ENCODE data around the gene CACNA1B.

GRCh38 chr9:138046641-138047301 is 169.2 kb downstream of the CACNA1B start:
- TF ChIP-seq CTCF (conservative IDR thresholded peaks at IDR 0.05 in 1 of 2, IDR thresholded peaks at IDR 0.05 in 1 of 2; ENCODE audit: extremely low read depth in 1 of 2, insufficient read depth in 1 of 2, low read depth in 1 of 2, low read length in 2 of 2), result no peak
- TF ChIP-seq EZH2 (IDR thresholded peaks at IDR 0.05; ENCODE audit: borderline replicate concordance, low read length), result no peak

All from mammary epithelial cell (primary cell).